Lower lobe of right lung (tissue), 2 donors: ENCODE data around the gene KRT80. TPM values are rescaled to one million over a fixed set of nuclear protein-coding genes. Genes with fewer than 3 reads are reported as not detected.

Source experiments
- ATAC-seq, 2 donors: fragments of 200-7000 bp; cut with Tn5 transposase; one replicate each; pipeline ENCODE4 v1.9.1; 2020 to 2022; ENCODE audit warnings: mild to moderate bottlenecking in 2 of 2, moderate library complexity in 2 of 2
- DNase-seq: peaks from one replicate; pipeline ENCODE4 v3.0.0-alpha.2; 2020
- H3K27ac ChIP-seq: fragments of 200-600 bp; one replicate; pipeline ENCODE4 v1.8.0; 2022
- H3K27me3 ChIP-seq: fragments of 200-600 bp; one replicate; pipeline ENCODE4 v1.8.0; 2022; ENCODE audit warnings: low read depth
- H3K36me3 ChIP-seq: fragments of 200-600 bp; one replicate; pipeline ENCODE4 v1.8.0; 2022; ENCODE audit warnings: mild to moderate bottlenecking
- H3K4me1 ChIP-seq: fragments of 200-600 bp; one replicate; pipeline ENCODE4 v1.8.0; 2022
- H3K4me3 ChIP-seq: fragments of 200-600 bp; one replicate; pipeline ENCODE4 v1.8.0; 2022; ENCODE audit warnings: mild to moderate bottlenecking
- H3K9me3 ChIP-seq: fragments of 200-600 bp; one replicate; pipeline ENCODE4 v1.8.0; 2022
- intact Hi-C: fragments of 100-400 bp; cut with DNase I; formaldehyde crosslinking; loops from one replicate; pipeline ENCODE4 v1.11.0; 2022
- total RNA-seq: library from RNA; stranded (reverse); fragmentation: NEBNext Ultra II Directional; extraction: Animal tissue kit (Norgen Biotek cat#: 25700); gene quantifications from one replicate; pipeline ENCODE4 v1.2.1, GENCODE V29; 2021
- TF ChIP-seq, protein P1 (sequence below): fragments of 200-600 bp; IDR thresholded peaks from one replicate; pipeline ENCODE4 v1.8.0; 2022; ENCODE audit warnings: antibody characterized with exemption, mild to moderate bottlenecking
- donor health status: DM: no; HTN: yes; CAD: no; lungs with severe emphysema.

The KRT80 gene
- total RNA-seq, 1 donor from 2014 or later = 3.0 TPM

DNA sequence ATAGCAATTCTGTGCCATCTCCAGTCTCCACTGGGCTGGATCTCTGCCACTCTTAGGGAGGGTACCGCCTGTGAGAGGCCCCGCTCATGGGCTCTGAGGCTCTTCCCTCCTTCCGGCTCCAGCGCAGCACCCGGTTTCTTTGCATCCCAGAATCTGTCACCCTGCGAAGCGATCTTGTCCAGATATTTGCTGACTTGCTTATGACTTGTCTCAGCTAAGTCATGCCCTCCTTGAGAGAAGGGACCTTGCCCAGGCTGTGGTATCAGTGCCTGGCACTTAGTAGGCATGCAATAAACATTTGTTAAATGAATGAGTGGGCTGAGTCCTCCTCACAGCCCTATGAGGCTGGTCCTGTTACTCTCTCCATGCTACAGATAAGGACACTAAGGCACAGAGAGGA lies 13.4 kb downstream of the KRT80 start:
- H3K4me3 ChIP-seq = no peak overlapping the region
- intact Hi-C loops = no loop called here
- H3K4me1 ChIP-seq = peaks cover 5% of the 10 kb centered on the region
- H3K9me3 ChIP-seq = no peaks in the 10 kb centered on the region
- DNase-seq = no peak
- no peaks in the 10 kb centered on the region for H3K36me3 ChIP-seq
- no peak overlapping the region for H3K27ac ChIP-seq
- H3K27me3 ChIP-seq = no peaks in the 10 kb centered on the region
- ATAC-seq = no peak
- TF ChIP-seq, protein P1, sequence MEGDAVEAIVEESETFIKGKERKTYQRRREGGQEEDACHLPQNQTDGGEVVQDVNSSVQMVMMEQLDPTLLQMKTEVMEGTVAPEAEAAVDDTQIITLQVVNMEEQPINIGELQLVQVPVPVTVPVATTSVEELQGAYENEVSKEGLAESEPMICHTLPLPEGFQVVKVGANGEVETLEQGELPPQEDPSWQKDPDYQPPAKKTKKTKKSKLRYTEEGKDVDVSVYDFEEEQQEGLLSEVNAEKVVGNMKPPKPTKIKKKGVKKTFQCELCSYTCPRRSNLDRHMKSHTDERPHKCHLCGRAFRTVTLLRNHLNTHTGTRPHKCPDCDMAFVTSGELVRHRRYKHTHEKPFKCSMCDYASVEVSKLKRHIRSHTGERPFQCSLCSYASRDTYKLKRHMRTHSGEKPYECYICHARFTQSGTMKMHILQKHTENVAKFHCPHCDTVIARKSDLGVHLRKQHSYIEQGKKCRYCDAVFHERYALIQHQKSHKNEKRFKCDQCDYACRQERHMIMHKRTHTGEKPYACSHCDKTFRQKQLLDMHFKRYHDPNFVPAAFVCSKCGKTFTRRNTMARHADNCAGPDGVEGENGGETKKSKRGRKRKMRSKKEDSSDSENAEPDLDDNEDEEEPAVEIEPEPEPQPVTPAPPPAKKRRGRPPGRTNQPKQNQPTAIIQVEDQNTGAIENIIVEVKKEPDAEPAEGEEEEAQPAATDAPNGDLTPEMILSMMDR = no peak

DNA sequence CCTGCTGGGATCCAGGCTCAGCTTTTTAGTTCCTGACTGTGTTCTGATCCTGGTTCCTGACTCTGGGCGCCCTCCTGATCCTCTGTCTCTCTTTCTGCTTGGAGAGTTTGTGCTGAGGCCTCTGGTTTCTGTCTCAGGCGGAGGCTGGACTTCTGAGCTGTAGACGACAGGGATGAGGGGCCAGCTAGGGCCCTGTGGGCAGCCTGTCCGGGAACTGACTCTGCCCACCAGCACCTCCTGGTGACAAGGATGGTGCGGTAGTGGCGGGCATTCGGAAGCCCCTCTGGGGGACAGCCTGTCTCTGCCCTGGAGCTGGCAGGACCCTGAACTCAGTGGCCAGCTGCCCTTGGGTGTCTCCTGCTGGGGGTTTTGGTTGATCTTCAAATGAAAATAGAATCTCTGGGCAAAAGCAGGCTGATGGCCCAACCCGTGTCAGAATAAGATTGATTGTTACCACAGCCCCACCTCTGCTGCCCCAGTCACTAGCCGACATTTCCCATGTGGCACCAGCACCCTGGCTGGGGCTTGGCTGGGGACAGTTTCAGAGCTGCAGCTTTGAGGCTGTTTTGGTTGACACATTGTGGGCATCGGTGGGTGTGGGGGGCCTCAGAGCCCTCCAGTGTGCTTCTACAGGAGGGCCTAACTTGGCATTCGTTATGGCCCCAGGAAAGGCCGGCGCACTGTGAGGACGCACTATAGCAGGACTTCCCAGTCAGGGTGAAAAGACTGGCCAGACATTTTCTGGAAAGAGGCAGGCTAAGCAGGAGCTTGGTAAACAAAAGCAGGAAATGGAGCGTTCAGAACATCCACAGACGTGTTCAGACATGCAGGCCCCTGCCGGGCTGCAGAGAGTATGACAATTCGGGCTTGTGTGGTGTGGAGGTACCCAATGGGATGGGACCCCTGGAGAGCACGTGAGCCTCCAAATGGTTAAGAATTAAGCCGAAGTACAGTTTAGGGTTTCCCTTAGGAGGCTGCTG lies 16.2 kb downstream of the KRT80 start:
- ATAC-seq (peak; percentile 16 to 25), DNase-seq (no peak)
- no peaks in the 10 kb centered on the region for H3K27me3 ChIP-seq

DNA sequence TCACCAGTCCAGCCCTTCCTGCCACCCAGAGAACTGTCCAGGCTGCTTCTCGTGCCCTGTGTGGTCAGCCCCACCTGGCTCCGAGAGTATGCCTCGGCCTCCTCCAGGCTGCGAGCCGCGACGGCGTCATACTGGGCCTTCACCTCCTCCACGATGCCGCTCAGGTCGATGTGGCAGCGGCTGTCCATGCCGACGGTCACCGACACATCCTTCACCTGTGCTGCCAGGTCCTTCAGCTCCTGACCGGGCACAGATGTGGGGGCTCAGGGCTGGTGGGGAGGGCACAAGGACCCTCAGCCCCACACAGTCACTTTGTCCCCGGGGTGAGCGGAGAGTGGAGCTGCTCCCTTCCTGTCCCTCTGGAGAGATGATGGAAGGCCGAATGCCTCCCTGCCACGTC lies 18.3 kb downstream of the KRT80 start:
- no peak for DNase-seq
- Histone ChIP-seq H3K27me3 (no peaks in the 10 kb centered on the region), H3K27ac (no peak overlapping the region), H3K4me3 (no peak overlapping the region), H3K4me1 (peaks cover 5% of the 10 kb centered on the region), H3K36me3 (no peaks in the 10 kb centered on the region), H3K9me3 (no peaks in the 10 kb centered on the region)
- TF ChIP-seq, protein P1 = no peak
- intact Hi-C loops = no loop called here
- no peak for ATAC-seq

More for the DNA sequence above, 16.2 kb downstream of the KRT80 start:
- TF ChIP-seq, protein P1 = peak; percentile 32
- H3K36me3 ChIP-seq = no peaks in the 10 kb centered on the region
- H3K9me3 ChIP-seq = no peaks in the 10 kb centered on the region
- intact Hi-C loops = no loop called here
- H3K4me3 ChIP-seq = no peak overlapping the region
- peak overlapping the region; percentile 77 for H3K27ac ChIP-seq
- H3K4me1 ChIP-seq = peaks cover 5% of the 10 kb centered on the region

DNA sequence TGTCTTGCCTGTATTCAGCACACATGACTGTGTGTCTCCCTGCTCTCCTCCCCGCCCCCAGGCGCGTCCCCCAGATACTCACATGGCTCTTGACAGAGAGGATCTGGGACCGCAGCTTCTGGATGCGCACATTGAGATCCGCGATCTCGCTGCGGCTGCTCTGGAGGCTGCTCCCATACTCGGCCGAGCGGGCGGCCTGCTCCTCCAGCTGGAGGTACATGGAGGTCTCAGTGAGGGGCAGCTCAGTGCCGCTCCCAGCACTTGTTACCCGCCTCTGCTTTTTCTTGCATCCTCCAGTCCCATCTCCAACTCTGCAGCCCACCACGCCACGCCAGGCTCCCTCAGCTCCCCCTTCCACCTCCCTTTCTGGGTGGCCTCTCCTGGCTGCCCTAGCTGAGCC lies 18.9 kb downstream of the KRT80 start:
- TF ChIP-seq, protein P1 = no peak
- ATAC-seq (no peak), DNase-seq (no peak)
- Histone ChIP-seq H3K9me3 (no peaks in the 10 kb centered on the region), H3K4me3 (no peak overlapping the region), H3K4me1 (peaks cover 5% of the 10 kb centered on the region), H3K27ac (no peak overlapping the region), H3K36me3 (no peaks in the 10 kb centered on the region), H3K27me3 (no peaks in the 10 kb centered on the region)
- intact Hi-C loops = no loop called here

DNA sequence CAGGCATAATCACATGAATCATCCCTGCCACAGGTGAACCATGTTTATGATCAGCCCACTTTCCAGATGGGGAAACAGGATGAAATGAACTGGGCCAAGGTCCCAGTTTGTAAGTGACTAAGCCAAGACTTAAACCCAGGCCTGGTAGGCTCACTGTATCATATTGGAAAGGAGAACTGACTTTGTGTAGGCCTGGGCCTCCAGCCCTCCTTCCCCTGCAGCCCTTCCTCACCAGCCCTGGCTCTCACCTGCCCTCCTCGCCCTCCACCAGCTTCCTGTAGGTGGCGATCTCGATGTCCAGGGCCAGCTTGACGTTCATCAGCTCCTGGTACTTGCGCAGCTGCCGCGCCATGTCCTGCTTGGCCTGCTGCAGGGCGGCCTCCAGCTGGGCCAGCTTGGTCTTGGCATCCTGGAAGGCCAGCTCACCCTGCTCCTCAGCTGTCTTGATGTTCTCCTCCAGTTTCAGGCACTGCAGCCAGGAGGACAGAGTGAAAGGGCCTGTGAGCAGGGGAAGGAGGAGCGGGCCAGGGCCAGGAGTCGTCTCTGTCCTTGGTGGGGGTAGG lies 19.8 kb downstream of the KRT80 start:
- ATAC-seq (peak in 1 of 2 donors; percentile 33), DNase-seq (peak; percentile 65)
- H3K4me3 ChIP-seq = no peak overlapping the region
- TF ChIP-seq, protein P1 = peak; percentile 36
- no peaks in the 10 kb centered on the region for H3K27me3 ChIP-seq
- intact Hi-C loops = no loop called here
- H3K9me3 ChIP-seq = no peaks in the 10 kb centered on the region
- H3K4me1 ChIP-seq = peaks cover 5% of the 10 kb centered on the region
- no peaks in the 10 kb centered on the region for H3K36me3 ChIP-seq
- no peak overlapping the region for H3K27ac ChIP-seq
